GM20000 (cell line): ENCODE results near the gene CD68.
A peak's percentile ranks its signal among the peaks of the same experiment; 100 is the strongest.

Experiments used
- DNase-seq: peaks from one replicate; pipeline ENCODE4 v3.0.0; 2012; ENCODE audit warnings: low spot score
- TF ChIP-seq, protein P1 (sequence below): IDR thresholded peaks from 2 replicates; pipeline ENCODE4 v1.5.1; 2012; ENCODE audit warnings: mild to moderate bottlenecking, control low read depth; ENCODE audit errors: extremely low read depth, missing control alignments

Gene CD68

DNA sequence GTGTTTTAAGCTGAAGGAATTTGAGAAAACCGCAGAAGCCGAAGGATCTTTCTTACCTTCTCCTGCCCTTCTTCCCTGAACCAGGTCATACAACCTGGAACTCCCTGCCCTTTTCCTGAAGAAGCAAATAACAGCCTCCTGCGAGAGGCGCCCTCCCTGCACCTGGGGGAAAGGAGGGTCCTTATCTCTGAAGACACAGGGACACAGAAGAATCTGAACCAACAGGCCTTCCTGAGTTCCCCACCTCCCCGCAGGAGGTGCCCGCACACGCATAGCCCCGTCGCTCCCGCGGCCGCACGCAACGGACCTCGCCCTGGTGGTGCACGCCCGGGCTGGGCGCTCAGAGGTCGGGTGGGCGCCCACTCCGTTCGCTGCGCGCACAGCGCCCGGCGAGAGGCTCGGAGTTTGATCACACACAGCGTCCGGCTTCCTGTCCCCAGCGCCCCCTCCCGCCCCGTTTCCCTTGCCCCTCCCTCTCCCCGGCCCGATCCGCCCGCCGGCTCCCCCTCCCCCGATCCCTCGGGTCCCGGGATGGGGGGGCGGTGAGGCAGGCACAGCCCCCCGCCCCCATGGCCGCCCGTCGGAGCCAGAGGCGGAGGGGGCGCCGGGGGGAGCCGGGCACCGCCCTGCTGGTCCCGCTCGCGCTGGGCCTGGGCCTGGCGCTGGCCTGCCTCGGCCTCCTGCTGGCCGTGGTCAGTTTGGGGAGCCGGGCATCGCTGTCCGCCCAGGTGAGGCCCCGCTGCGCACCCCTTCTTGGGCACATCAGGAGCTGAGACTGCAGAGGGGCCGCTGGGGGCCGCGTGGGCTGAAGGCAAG, 30.6 kb upstream of the CD68 start, which contains the start of gene TNFSF12:
Gene TNFSF12, plus strand, starts transcription at position 474 of the 816 bp plus-strand sequence. Its CDS starts 96 bp downstream, at position 570.
- TF ChIP-seq, protein P1, sequence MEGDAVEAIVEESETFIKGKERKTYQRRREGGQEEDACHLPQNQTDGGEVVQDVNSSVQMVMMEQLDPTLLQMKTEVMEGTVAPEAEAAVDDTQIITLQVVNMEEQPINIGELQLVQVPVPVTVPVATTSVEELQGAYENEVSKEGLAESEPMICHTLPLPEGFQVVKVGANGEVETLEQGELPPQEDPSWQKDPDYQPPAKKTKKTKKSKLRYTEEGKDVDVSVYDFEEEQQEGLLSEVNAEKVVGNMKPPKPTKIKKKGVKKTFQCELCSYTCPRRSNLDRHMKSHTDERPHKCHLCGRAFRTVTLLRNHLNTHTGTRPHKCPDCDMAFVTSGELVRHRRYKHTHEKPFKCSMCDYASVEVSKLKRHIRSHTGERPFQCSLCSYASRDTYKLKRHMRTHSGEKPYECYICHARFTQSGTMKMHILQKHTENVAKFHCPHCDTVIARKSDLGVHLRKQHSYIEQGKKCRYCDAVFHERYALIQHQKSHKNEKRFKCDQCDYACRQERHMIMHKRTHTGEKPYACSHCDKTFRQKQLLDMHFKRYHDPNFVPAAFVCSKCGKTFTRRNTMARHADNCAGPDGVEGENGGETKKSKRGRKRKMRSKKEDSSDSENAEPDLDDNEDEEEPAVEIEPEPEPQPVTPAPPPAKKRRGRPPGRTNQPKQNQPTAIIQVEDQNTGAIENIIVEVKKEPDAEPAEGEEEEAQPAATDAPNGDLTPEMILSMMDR, result no peak
- peak; percentile 76 for DNase-seq

DNA sequence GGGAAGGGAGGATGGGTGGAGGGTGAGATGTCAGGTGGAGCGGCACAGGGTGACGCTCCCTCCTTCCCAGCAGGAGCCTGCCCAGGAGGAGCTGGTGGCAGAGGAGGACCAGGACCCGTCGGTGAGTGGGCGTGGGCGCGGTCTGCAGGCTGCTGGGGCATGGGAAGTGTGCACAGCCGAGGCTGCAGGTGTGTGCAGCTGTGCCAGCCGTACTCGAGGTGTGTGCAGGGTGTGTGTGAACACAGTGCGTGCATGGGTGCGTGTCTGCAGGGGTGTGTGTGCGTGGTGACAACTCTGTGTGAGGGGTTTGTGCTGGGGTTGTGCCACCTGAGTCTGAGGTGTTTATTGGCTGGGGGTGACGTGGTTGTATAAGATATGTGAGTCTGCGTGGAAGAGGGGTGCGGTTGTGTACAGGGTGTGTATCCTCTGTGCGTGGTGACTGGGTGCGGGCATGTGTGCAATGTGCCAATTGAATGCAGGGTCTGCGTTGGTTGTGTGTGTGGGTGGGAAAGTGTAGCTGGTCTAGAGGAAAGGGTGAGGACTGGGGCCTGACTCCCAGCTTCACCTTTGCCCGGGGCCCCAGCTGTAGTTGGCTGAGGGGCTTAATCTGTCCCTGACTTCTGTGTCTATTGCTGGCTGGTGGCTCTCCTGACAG, 29.9 kb upstream of the CD68 start:
- DNase-seq, result peak; percentile 52
- TF ChIP-seq, protein P1, result no peak

DNA sequence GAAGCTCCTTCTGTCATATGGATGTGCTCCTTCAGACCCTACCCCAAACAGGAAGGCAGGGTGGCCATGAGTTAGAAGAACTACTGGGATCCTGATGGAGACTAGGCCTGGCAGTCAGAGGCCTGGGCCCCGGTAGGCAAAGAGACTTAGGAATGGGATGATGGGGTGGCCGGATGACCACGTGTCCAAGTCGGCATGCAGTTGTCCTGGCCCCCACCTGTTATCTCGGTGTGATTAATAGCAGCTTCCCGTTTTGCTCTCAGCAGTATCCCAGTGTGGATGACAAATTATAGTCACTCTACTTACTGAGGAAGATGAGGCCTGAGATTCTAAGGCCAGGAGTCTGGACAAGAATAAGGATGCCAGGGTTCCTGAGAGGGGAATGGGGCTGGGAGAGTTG, 29.1 kb upstream of the CD68 start:
- TF ChIP-seq, protein P1, result no peak

DNA sequence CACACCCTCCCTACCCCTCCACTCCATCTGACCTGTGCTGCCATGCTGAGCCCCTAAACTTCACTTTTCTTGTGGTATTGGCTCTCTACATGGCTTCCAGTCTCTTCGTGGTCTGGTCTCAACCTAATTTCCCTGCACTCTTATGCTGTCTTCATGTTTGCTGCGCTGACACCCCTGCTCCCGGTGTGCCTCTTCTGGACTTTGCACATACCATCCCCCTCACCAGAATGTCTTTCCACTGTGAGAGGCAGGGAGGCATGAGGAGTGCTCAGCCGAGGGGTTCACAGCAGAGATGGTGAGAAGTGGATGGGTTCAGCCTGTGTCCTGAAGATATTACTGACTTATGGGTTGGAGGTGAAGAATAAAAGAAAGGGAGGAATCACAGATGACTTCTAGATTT, 28.0 kb upstream of the CD68 start:
- DNase-seq, result no peak
- TF ChIP-seq, protein P1, result no peak

More for the DNA sequence above, 29.1 kb upstream of the CD68 start:
- no peak for DNase-seq

DNA sequence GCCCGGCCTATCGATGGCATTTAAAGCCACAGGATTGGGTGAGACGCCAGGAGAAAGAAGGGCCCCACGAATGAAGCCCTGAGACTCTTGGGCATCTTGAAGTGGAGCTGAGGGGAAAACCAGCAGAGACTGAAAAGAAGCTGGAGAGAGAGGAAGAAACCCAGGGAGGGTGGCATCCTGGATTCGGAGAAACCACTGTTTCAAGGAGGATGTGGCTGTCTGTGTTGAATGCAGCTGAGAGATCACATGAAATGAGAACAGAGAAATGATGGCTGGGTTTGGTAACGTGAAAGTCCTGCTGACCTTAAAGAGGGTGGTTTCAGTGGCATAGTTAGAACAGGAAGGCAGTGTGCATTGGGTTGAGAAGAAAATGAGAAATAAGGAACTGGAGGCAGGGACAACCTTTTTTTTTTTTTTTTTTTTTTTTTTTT, 26.8 kb upstream of the CD68 start:
- TF ChIP-seq, protein P1, result no peak
- DNase-seq, result peak; percentile 82

DNA sequence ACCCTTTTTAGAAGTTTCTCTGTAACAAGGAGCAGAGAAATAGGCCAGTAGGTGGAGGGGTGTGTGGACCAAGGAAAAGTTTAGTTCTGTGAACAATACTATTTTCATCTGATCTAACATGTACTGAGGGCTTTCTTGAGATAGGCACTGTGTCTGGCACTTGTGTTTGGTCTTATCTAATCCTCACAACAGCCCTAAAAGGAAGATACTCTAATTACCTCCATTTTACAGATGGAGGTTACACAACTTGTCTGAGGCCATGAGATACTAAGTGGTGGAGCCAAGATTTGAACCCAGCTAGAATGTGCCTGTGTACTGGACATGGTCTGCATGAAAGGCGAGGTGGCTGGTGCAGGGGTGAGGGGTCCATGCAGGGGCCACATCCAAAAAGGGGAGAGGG, 26.1 kb upstream of the CD68 start:
- TF ChIP-seq, protein P1, result no peak
- DNase-seq, result no peak

DNA sequence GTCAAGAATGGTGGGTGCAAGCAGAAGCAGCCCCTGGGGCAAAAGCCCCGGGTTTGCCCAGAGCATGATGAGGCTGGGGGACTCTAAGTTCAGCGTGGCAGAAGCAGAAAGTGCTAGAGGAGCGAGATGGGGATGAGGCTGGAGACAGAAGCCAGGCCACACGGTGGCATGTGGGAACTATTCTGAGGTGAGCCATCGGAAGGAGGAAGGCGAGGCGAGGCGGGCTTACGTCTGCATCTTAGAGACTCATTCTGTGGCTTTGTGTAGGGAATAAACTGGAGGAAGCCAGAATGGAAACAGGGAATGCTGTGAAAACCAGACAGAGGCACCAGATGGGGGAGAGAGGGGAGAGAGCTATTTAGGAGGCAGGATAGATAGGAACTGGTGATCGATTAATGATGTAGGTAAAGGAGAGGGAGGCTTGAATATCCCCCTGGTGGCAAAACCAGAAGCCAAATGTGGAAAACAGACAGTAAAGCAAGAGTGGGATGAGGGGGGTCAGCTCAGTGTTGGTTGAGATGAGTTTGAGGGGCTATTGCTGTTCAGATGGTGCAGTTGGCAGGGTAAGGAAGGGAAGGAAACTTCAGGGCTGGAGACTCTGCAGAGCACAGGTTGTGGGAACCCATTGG, 24.0 kb upstream of the CD68 start:
- no peak for DNase-seq
- TF ChIP-seq, protein P1, result no peak
